ENCODE measurements around the gene XPNPEP2. TPM values are rescaled to one million over a fixed set of nuclear protein-coding genes. Genes with fewer than 3 reads are reported as not detected.
A peak's percentile ranks its signal among the peaks of the same experiment; 100 is the strongest.
"Not testable (repeated sequence)": the region's sequence is repeated elsewhere in the genome, so short reads cannot be mapped to it uniquely, and the experiment has no call there.

Gene XPNPEP2
- total RNA-seq, 1 experiment from 2014 or later, result not detected

DNA sequence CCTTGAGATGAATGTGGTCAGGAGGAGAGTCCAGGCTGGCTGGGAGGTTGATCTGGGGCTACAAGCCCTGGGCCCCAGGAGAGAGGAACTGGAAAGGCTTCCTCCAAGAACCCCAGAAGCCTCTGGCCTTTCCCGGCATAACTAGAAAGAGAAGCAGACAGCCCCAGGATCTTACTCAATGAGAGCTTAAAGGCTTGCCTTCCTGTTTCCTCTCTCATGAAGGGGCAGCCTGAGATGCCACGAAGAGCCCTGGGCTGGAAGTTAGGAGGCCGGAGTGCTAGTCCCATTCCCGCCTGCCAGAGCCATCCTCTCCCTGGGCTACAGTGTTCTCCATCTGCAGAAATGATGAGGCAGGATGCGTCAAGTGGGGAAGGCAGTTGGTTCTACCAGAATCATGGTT, 20.1 kb upstream of the XPNPEP2 start:
- DNase-seq (ENCODE audit: low spot score), result no peak
- in situ Hi-C loops (cut with HindIII; ENCODE audit: low sequenced_read_pairs), result no loop called here

DNA sequence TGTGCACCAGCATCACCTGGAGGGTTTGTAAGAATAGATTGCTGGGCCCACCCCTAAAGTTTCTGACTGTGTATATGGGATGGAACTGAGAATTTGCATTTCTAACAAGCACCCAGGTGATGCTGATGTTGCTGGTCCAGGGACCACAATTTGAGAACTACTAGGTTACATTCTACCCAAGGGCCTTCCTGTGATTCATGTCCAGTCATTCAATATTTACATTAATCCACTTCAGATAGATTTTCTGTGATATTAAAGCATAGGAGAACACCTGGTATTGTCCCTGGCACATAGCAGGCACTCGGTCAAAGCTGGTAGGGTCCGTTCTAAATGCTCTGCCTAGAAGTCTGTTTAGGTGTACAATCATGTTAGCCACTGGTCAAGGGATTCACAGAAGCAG, 19.5 kb upstream of the XPNPEP2 start:
- in situ Hi-C loops (cut with HindIII; ENCODE audit: low sequenced_read_pairs), result no loop called here
- DNase-seq (ENCODE audit: low spot score), result no peak

DNA sequence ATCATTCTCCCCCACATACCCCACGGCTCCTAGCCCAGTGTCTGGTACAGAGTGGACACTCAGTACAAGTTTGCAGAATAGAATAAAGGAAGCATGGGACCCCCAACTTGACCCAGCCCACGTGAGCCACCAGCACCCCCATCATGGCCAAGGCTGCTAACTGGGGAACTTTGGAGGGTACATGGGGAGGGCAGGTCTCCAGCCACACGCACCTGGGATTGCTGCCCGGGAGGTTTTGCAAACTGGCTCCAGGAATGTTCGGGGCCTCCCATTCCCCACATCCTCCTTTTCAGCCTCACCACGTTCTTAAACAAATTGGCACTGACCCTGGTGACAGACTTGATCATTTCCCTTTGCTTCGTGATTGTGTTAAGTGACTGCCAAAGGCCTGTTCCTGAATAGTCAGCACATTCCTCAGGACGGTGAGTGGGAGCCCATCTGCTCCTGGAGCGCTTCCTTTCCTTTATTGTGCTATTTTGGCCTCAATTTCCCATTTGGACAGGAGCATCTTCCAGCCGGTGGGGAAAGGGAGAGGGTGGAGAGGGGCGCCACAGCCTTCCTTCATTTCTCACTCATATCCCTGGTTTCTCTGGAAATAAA, 18.7 kb upstream of the XPNPEP2 start:
- no peak for DNase-seq (ENCODE audit: low spot score)
- in situ Hi-C loops (cut with HindIII; ENCODE audit: low sequenced_read_pairs), result no loop called here

DNA sequence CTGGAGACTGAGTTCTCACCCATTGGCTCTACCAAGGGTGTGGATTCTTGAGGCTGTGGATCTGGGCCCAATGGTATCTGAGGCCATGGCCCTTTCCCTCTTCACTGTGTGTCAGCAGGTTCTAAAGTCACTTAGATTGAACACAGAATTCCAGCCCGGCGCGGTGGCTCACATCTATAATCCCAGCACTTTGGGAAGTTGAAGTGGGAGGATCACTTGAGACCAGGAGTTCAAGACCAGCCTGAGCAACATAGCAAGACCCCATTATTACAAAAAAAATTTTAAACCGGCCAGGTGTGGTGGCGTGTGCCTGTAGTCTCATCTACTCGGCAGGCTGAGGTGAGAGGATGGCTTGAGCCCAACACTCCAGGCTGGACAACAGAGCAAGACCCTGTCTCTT, 18.0 kb upstream of the XPNPEP2 start:
- DNase-seq (ENCODE audit: low spot score), result no peak
- in situ Hi-C loops (cut with HindIII; ENCODE audit: low sequenced_read_pairs), result no loop called here

DNA sequence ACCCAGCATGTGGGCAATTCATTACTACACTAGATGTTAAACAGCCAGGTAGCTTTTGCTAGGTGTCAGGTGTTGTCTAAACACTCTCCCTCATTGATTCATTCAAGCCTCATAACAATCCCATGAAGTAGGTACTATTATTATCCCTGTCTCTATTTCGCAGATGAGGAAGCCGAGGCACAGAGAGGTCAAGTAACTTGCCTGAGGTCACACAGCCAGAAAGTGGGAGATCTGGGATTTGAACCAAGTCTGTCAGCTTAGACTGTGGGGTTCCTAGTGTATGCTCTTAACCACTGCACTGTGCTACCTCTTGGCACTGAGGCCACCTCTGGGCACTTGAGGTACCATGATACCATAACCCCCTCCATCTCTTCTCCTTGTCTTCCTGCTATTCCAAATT, 17.4 kb upstream of the XPNPEP2 start:
- DNase-seq (ENCODE audit: low spot score), result no peak
- in situ Hi-C loops (cut with HindIII; ENCODE audit: low sequenced_read_pairs), result no loop called here

DNA sequence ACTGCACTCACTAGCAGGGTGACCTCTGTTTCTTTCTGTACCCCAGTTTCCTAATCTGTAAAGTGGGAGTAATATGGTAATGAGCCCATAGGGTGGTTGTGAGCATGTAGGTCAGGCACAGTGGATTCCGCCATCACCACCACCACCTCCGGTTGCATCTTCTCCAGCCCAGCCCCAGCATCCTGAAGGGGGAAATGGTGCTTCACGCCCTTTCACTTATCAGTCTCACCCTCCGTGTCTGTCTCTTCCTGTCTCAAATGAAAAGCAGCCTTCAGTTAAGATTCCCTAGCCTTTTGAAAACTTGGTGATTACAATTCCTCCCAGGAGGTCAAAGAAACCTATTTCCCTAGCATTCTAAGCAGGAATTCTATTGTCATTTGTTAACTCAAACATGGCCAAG, 16.9 kb upstream of the XPNPEP2 start:
- DNase-seq (ENCODE audit: low spot score), result no peak
- in situ Hi-C loops (cut with HindIII; ENCODE audit: low sequenced_read_pairs), result no loop called here

DNA sequence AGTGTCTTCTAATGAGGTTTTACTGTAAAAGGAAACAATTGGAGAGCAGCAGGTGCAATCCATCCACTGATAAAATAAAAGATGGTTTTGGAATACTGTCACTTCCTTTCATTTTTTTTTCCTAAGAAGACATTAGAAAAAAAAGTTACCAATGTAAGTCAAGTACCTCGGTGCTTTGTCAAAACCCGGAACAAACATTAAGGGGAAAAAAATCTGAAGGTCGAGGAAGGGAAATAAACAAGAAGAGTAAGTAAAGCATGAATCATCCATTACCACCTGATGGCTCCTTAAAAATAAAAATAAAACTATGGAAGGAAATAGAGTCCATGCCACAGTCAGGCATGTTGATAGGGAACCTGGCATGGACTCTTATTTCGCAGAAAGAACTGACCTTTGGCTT, 15.3 kb upstream of the XPNPEP2 start:
- in situ Hi-C loops (cut with HindIII; ENCODE audit: low sequenced_read_pairs), result no loop called here
- DNase-seq (ENCODE audit: low spot score), result no peak

DNA sequence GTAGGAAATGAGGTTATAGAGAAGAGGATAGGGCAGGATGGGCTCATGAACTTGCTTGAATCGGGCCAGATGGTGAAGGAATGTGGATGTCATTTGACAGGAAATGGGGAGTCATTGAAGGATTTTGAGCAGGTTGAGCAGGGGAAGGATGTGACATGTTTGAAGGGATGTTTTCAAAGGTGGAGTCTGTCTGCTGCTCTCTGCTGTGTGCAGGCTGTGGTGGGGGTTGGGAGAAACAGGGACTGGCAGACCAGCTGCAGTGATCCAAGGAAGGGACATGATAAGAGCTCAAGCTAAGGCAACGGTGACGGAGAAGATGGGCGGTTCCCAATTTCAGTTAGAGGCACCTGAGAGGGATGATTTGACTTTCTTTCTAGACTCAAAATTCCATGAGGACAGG, 14.0 kb upstream of the XPNPEP2 start:
- no peak for DNase-seq (ENCODE audit: low spot score)
- in situ Hi-C loops (cut with HindIII; ENCODE audit: low sequenced_read_pairs), result no loop called here

DNA sequence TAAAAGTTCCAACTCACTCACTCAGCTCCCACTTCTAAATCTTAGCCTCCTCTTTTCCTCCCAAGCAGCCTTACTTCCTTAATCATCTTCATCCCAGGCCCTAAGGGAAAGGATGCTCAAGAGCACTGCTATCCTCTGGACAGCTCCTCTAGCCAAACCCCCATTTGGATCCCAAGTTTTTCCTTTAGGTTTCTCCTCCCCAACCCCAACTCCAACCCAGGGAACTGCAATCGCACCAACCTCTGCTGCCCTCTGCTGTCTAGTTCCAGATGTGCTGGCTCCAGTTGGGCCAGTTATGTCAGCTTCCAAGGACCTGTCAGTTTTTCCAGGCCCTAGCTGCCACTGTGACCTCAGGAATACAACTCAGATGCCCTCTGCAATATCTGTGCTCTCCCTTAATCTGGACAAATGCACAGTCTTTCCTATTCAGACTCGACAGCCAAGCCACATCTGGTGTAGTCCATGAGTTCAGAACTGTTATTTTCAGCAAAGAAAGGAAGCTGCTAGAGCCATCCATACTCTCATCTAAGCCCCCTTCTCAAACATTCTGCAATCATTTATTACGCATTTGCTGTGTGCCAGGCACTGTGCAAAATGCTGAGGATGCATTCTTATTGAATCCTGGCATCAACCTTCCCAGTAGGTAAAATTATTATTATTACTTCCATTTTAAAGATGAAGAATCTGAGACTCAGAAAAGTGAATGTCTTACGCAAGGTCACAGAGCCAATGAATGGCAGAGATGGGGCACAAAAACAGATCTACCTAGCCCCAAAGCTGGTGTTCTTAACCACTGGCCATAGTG, 12.3 kb upstream of the XPNPEP2 start:
- peak; percentile 8 for DNase-seq (ENCODE audit: low spot score)
- in situ Hi-C loops (cut with HindIII; ENCODE audit: low sequenced_read_pairs), result no loop called here

DNA sequence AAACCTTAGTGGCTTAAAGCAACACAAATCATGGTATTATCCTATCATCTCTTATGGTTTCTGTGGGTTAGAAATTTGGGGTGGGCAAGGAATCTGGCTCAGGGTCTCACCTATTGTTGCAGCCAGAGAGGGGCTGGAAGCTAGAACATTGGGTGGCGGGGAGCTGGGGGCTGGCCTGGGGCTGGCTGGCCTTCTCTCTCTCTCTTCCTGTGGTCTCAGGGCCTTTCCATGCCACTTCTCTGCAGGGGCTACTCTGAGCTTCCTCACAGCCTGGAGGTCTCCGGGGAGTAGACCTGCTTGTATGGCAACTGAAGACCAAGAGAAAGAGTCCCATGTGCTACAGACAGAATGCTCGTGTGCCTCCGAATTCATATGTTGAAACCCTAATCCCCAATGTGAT, 10.7 kb upstream of the XPNPEP2 start:
- no peak for DNase-seq (ENCODE audit: low spot score)
- in situ Hi-C loops (cut with HindIII; ENCODE audit: low sequenced_read_pairs), result no loop called here

DNA sequence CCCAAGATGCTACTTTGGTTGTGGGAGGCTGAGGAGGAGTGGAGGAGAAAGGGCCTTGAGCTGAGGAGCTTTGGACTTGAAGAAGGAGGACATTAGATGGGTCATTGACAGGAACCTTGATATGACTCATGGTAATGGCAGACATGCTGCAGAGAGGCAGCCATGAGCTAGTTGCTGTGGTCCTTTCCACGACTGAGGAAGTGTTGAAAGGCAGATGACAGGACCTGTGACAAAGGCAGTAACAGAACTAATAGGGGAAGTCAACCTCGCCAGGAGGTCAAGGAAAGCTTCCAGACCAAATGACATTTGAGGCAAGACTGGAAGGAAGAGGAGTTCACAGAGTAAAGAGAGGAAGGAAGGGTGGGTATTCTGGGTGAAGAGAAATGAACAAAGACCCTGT, 7.6 kb upstream of the XPNPEP2 start:
- in situ Hi-C loops (cut with HindIII; ENCODE audit: low sequenced_read_pairs), result no loop called here
- DNase-seq (ENCODE audit: low spot score), result no peak

DNA sequence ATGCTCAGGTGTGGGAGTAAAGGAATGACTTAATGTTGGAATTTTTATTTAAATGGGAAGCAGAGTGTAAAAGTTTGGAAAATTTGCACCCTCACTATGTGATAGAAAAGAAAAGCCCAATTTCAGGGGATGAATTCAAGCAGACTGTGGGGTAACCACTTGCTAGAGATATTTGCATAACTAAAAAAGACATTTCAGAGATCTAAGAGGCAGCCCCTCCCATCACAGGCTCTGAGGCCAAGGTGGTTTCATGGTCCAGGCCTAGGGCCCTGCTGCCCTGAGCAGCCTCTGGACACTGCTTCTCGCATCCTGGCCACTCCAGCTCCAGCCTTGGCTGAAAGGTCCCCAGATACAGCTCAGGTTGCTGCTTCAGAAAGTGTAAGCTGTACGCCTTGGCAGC, 5.9 kb upstream of the XPNPEP2 start:
- in situ Hi-C loops (cut with HindIII; ENCODE audit: low sequenced_read_pairs), result no loop called here

DNA sequence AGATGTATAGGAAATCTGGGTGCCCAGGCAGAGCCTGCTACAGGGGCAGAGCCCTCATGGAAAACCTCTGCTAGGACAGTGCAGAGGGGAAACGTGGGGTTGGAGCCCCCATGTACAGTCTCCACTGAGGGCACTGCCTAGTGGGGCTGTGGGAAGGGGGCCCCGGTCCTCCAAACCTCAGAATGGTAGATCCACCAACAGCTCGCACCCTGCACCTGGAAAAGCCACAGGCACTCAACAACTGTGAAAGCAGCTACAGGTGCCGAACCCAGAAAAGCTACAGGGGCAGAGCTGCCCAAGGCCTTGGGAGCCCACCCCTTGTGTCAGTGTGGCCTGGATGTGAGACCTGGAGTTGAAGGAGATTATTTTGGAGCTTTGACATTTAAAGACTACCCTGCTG, 5.4 kb upstream of the XPNPEP2 start:
- in situ Hi-C loops (cut with HindIII; ENCODE audit: low sequenced_read_pairs), result no loop called here
- DNase-seq (ENCODE audit: low spot score), result no peak

More for the DNA sequence above, 5.9 kb upstream of the XPNPEP2 start:
- DNase-seq (ENCODE audit: low spot score), result no peak

DNA sequence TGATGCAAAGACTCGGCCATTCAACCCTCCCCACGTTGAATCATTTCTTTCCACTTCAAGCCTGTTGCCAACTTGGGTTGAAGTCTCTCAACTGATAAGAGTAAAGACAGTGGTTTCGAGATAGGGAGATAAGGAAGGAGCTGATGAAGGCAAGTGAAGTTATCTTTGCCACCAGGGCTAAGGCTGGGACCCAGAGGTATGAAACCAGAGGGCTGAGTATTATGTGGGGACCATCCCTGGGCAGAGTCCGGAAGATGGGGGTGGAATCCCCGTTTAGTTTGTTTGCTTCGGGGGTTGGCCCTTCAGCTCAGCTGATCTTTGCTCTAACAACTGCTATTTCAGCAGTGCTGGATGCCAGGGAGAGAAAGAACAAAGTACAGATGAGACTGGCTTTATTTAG, 2.3 kb upstream of the XPNPEP2 start:
- in situ Hi-C loops (cut with HindIII; ENCODE audit: low sequenced_read_pairs), result no loop called here
- no peak for DNase-seq (ENCODE audit: low spot score)

DNA sequence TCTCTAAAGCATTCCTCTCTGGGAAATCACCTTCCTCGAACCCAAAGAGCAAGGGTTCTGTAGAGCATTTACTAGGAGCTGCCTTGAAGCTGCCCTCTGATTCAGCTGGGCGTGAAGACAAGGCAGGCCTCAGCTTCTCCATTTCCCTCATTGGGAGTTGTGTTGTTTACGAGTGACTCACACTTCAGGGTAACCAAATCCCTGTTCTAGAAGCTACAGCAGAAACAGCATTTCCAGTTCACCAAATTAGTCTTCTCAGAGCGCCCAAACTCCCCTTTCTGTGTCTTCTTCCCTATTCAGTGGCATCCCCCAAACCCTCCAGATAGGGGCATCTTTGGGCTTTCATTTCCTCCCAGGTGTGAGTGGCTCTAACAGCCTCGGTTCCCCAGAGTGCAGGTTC, 863 bp upstream of the XPNPEP2 start:
- DNase-seq (ENCODE audit: low spot score), result no peak
- in situ Hi-C loops (cut with HindIII; ENCODE audit: low sequenced_read_pairs), result no loop called here

DNA sequence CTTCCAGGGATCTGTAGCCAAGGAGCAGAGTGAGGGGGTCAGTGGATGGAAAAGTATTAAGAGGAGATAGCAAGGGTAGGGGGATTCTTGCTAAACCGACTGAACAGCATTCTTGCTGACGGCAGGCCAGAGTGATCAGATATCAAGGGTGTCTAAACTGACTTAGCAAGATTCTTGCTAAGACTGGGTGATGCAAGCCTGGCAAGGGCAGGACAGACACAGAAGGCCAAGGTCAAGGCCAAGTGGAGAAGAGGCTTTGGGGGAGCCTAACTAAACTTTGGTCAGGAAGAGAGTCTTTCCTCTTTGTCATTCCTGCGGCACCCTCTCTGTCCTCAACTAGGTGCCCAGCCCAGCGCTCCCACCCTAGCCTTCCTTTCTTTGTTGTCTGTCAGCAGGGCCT, 799 bp downstream of the XPNPEP2 start:
- DNase-seq (ENCODE audit: low spot score), result no peak
- in situ Hi-C loops (cut with HindIII; ENCODE audit: low sequenced_read_pairs), result no loop called here

DNA sequence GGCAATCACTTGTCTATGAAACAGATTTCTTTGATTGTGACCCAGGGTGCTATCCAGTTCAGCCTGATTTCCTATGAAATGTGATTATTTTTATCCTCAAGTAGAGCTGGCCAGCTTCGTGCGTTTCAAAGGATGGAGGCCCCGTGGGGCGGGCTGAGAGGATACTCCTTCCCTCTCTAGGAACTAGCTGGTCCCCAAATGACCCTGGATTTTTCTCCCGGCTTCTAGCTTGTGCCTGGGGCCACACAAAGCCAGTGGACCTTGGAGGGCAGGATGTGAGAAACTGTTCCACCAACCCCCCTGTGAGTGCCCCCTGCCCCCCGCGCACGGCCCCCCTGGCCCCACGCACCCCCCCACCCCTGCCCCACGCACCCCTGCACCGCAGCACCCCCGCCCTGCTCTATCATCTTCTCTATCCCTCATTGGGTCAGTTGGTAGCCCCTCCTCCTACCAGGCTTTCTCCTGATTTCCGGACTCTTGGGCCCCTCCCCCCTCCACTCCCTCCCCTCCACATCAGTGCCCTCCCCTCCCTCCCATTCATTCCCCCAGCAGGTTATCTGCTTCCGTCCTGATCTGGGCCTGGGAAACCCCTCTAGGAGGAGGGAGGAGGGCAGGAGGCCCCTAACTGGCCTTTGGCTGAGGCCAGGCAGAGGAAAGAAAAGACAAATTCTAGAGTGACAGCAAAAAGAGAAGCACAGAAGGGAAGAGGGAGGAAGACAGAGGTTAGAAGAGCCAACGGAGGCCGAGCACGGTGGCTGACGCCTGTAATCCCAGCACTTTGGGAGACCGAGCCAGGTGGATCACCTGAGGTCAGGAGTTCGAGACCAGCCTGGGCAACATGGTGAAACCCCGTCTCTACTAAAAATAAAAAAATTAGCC, 3.3 kb downstream of the XPNPEP2 start:
- DNase-seq (ENCODE audit: low spot score), result no peak
- in situ Hi-C loops (cut with HindIII; ENCODE audit: low sequenced_read_pairs), result no loop called here

DNA sequence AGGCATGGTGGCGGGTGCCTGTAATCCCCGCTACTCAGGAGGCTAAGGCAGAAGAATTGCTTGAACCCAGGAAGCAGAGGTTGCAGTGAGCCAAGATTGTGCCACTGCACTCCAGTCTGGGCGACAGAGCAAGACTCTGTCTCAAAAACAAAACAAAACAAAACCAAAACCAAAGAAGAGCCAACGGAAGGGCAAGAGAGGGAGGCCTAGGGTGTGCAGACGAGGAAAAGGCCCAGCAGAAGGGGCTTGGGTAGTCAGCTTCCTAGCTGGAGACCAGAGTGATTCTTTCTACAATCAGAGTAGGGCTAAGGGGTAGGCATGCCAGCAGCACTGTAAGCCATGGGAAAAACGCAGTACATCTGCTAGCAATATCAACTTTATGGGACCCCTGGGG, 4.0 kb downstream of the XPNPEP2 start:
- in situ Hi-C loops (cut with HindIII; ENCODE audit: low sequenced_read_pairs), result not testable (repeated sequence)

DNA sequence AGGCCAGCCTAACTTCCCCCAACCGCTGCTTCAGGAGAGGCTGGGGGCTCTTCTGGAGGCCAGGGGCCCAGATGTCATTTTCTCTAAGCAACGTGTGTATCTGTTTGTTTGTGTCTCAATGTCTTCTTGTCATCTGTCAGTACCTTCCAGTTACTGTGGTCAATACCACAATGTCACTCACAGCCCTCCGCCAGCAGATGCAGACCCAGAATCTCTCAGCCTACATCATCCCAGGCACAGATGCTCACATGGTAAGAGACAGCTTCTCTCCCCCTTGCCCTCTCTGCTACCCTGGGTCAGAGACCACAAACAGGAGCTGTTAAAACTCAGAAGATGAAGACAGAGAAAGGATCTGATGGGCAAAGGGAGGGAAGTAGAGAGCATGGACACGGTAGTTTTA, 5.0 kb downstream of the XPNPEP2 start:
- no peak for DNase-seq (ENCODE audit: low spot score)
- in situ Hi-C loops (cut with HindIII; ENCODE audit: low sequenced_read_pairs), result no loop called here

More for the DNA sequence above, 4.0 kb downstream of the XPNPEP2 start:
- not testable (repeated sequence) for DNase-seq (ENCODE audit: low spot score)

DNA sequence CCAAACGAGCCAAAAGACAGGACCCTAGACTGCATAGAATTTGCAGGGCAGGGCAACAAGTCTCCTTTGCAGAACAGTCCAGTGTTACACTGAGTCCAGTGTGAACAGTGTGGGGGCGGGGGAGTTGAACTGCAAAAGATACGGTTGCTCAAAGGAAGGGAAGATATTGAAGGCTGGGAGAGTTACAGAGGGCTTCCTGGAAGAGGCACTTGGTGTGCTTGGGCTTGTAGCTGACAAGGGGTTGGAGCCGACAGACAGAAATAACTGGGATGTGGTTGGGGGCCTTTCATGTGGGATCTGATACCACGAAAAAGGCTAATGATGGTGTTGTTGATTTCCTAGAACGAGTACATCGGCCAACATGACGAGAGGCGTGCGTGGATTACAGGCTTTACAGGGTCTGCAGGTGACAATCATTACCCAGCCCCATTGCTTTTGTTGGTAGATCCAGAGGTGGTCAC, 6.1 kb downstream of the XPNPEP2 start:
- in situ Hi-C loops (cut with HindIII; ENCODE audit: low sequenced_read_pairs), result no loop called here
- DNase-seq (ENCODE audit: low spot score), result no peak

All from G401 (cell line).